Measurements from ENCODE around the gene CSRNP2. TPM values are rescaled to one million over a fixed set of nuclear protein-coding genes. Genes with fewer than 3 reads are reported as not detected.

Gene CSRNP2
- total and polyA plus RNA-seq, 2 of the 8 experiments (the other 6 are each of a cell fraction or from before 2014, with no cell fraction given), result 13.7 to 34.0 TPM

GRCh38 chr12:51115533-51115932 lies 32.1 kb upstream of the CSRNP2 start (continued):
- no peak for TF ChIP-seq JUN (IDR thresholded peaks at IDR 0.05; ENCODE audit: low read depth, low read length)
- TF ChIP-seq CEBPB (IDR thresholded peaks at IDR 0.05; ENCODE audit: low read depth, low read length), result no peak
- no peak for TF ChIP-seq TAF7 (optimal IDR thresholded peaks at IDR 0.05; ENCODE audit: borderline replicate concordance, low read depth, low read length)
- no peak for TF ChIP-seq POLR2A (IDR thresholded peaks at IDR 0.05; ENCODE audit: control extremely low read depth in 1 of 2, low read depth in 2 of 2, low read length in 2 of 2)
